ENCODE data around the gene TAF15.

DNA sequence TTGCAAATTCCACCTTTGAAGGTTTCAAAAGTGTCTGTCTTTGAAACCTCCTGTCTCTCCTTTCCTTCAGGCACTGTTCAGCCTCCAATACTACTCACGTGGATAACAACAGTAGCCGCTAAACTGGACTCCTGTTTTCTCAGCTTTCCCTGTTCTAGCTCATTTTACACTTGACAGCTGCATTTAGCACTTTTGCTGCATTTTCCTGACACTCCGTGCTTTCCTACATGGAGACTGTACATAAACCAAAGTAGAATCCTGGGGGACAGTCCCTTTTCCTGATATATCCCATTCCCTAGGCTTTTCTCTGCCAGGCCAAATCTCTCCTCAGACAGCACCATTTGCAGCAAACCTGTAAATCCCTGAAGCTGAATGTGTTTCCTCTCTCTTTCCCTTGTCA lies 67.2 kb downstream of the TAF15 start:
- no peak for TF ChIP-seq EZH2phosphoT487 (IDR thresholded peaks at IDR 0.05; ENCODE audit: insufficient read depth, low read depth)
- TF ChIP-seq EZH2 (IDR thresholded peaks at IDR 0.05; ENCODE audit: insufficient read depth, poor library complexity, severe bottlenecking), result no peak
